ENCODE measurements around the gene BDKRB1. TPM values are rescaled to one million over a fixed set of nuclear protein-coding genes. Genes with fewer than 3 reads are reported as not detected.

Gene BDKRB1
- total RNA-seq, 1 experiment from 2014 or later = not detected

- no peak overlapping the region for H3K4me3 Mint-ChIP-seq
These were observed 16.3 kb upstream of the BDKRB1 start for GRCh38 chr14:96239711-96240141.

More at GRCh38 chr14:96239711-96240141, 16.3 kb upstream of the BDKRB1 start:
- no peaks in the 10 kb centered on the region for H3K9me3 ChIP-seq (ENCODE audit: control insufficient read depth, low read depth, low read length)
- H4K5ac ChIP-seq (ENCODE audit: insufficient read length, low read depth, low read length) = no peak overlapping the region
- peaks cover 6% of the 10 kb centered on the region for H3K4me1 ChIP-seq (ENCODE audit: insufficient read depth, low read length)
- DNase-seq = no peak
- H2BK12ac ChIP-seq (ENCODE audit: insufficient read length, low read depth, low read length) = no peak overlapping the region
- H4K20me1 ChIP-seq (ENCODE audit: control insufficient read depth, insufficient read depth, insufficient read length) = no peaks in the 10 kb centered on the region
- no peaks in the 10 kb centered on the region for H3K79me2 ChIP-seq (ENCODE audit: insufficient read depth, low read length)
- no peaks in the 10 kb centered on the region for H3K23me2 ChIP-seq (ENCODE audit: insufficient read length, low read depth, low read length, poor library complexity, severe bottlenecking)
- no peak overlapping the region for H3K27ac ChIP-seq (ENCODE audit: insufficient read length, low read depth, low read length)
- H3T11ph ChIP-seq (ENCODE audit: low read length) = no peak overlapping the region
- no peak overlapping the region for H4K91ac ChIP-seq (ENCODE audit: insufficient read length, low read depth, low read length)
- H3K27ac Mint-ChIP-seq = peak overlapping the region in 1 of 3 experiments; percentile 80; a peak in 1 of 7 replicates
- no peak overlapping the region for H2AFZ ChIP-seq (ENCODE audit: low read length)
- no CpG with 5 or more reads among the region's 9 CpGs for WGBS (ENCODE audit: extremely low coverage, insufficient read length, low lambda C conversion rate)
- no peak overlapping the region for H2BK20ac ChIP-seq (ENCODE audit: low read depth, low read length, poor library complexity, severe bottlenecking)
- peaks cover 8 to 10% of the 10 kb centered on the region in 2 experiments; a peak in 4 of 5 replicates for H3K9me3 Mint-ChIP-seq
- H3K36me3 Mint-ChIP-seq (ENCODE audit: insufficient read depth in 1 of 3, low read depth in 3 of 3) = no peaks in the 10 kb centered on the region
- H3K9ac ChIP-seq (ENCODE audit: extremely low read depth, insufficient read length, low read length) = no peak overlapping the region
- H4K8ac ChIP-seq (replicated peaks; ENCODE audit: insufficient read length, low read depth, low read length) = no peak overlapping the region
- peaks cover 7 to 8% of the 10 kb centered on the region in 2 experiments for H3K4me1 Mint-ChIP-seq
- no peak overlapping the region for H2BK5ac ChIP-seq (ENCODE audit: insufficient read length, low read length)
- no peak overlapping the region for H2BK120ac ChIP-seq (ENCODE audit: low read depth, low read length, poor library complexity, severe bottlenecking)
- H3K23ac ChIP-seq (ENCODE audit: insufficient read length, low read depth, low read length) = no peak overlapping the region
- no peak overlapping the region for H3K56ac ChIP-seq (ENCODE audit: insufficient read length, low read depth, low read length)
- H2BK15ac ChIP-seq (ENCODE audit: low read depth, low read length) = no peak overlapping the region
- H3K27me3 Mint-ChIP-seq (ENCODE audit: low read depth) = peaks cover 6% of the 10 kb centered on the region
- no peak for TF ChIP-seq CTCF (conservative IDR thresholded peaks at IDR 0.05)
- H3K4me2 ChIP-seq (ENCODE audit: insufficient read depth, insufficient read length, low read length) = no peak overlapping the region
- H3K4ac ChIP-seq (ENCODE audit: low read depth, low read length) = no peak overlapping the region
- H3K27me3 ChIP-seq (ENCODE audit: insufficient read depth, low read length) = no peaks in the 10 kb centered on the region
- no peak overlapping the region for H3K18ac ChIP-seq (ENCODE audit: insufficient read length, low read depth, low read length)
- H3K14ac ChIP-seq (ENCODE audit: insufficient read depth, low read length) = no peak overlapping the region
- H2AK5ac ChIP-seq (ENCODE audit: insufficient read length, low read length) = no peak overlapping the region
- H3K79me1 ChIP-seq (ENCODE audit: insufficient read depth, low read depth, low read length, poor library complexity, severe bottlenecking) = no peaks in the 10 kb centered on the region

Data from H9 (cell line).